HEK293 (cell line): ENCODE data around the gene ITPR3.

Source experiments
- CTCF ChIA-PET: fragments of 350-600 bp; formaldehyde crosslinking; extraction: SDS; loops from one replicate; lab custom pipeline; 2021; ENCODE audit warnings: antibody characterized with exemption; lab: Yijun Ruan, JAX
- POLR2A ChIA-PET: fragments of 300-600 bp; formaldehyde crosslinking; extraction: SDS; loops from one replicate; lab custom pipeline; 2020; ENCODE audit warnings: antibody characterized with exemption, inconsistent platforms; lab: Yijun Ruan, JAX
- H3K27ac ChIP-seq: fragments of 200-500 bp; sonication (Bioruptor generic); 2 replicates; pipeline ENCODE4 v1.5.1; 2014; ENCODE audit warnings: low read depth, low read length, control low read depth, inconsistent platforms; ENCODE audit errors: extremely low read depth
- H3K36me3 ChIP-seq, 2 experiments: fragments of 200-500 bp in 1 of 2; sonication (Bioruptor generic) in 1 of 2; 1 replicate in 1 of 2; 2 replicates in 1 of 2; pipeline ENCODE4 v1.5.1; 2014 to 2017; ENCODE audit warnings: inconsistent platforms in 2 of 2, low read length in 2 of 2; ENCODE audit not compliant: control insufficient read depth in 2 of 2, insufficient read depth in 1 of 2
- H3K4me1 ChIP-seq: fragments of 200-500 bp; sonication (Bioruptor generic); 2 replicates; pipeline ENCODE4 v1.5.1; 2014; ENCODE audit warnings: mild to moderate bottlenecking, low read length, inconsistent platforms; ENCODE audit not compliant: control insufficient read depth, insufficient read depth
- H3K4me3 ChIP-seq: 2 replicates; pipeline ENCODE4 v1.5.1; 2011; ENCODE audit warnings: low read depth, mild to moderate bottlenecking, control low read depth, low read length, moderate library complexity
- H3K9me3 ChIP-seq: fragments of 200-500 bp; sonication (Bioruptor generic); 2 replicates; pipeline ENCODE4 v1.5.1; 2014; ENCODE audit warnings: low read depth, low read length, inconsistent platforms; ENCODE audit not compliant: control insufficient read depth, insufficient read depth
- HOXC10 ChIP-seq: sonication (generic); formaldehyde crosslinking; IDR thresholded peaks from 2 replicates; pipeline ENCODE4 v1.8.1; 2023; ENCODE audit warnings: mild to moderate bottlenecking, missing genetic modification reagents
- RBAK ChIP-seq: fragments of 450-650 bp; formaldehyde crosslinking; IDR thresholded peaks from 2 replicates; pipeline ENCODE4 v1.5.1; 2016; ENCODE audit warnings: missing biosample characterization, missing genetic modification characterization
- SP3 ChIP-seq: fragments of 450-650 bp; formaldehyde crosslinking; IDR thresholded peaks from 2 replicates; pipeline ENCODE4 v1.5.1; 2016; ENCODE audit warnings: missing biosample characterization, missing genetic modification characterization
- ZBTB1 ChIP-seq: fragments of 450-650 bp; formaldehyde crosslinking; IDR thresholded peaks from 2 replicates; pipeline ENCODE4 v1.5.1; 2016; ENCODE audit warnings: missing biosample characterization, missing genetic modification characterization
- ZBTB17 ChIP-seq: fragments of 450-650 bp; formaldehyde crosslinking; IDR thresholded peaks from 2 replicates; pipeline ENCODE4 v1.5.1; 2016; ENCODE audit warnings: missing biosample characterization, missing genetic modification characterization
- ZNF112 ChIP-seq: fragments of 450-650 bp; formaldehyde crosslinking; IDR thresholded peaks from 2 replicates; pipeline ENCODE4 v1.5.0; 2017; ENCODE audit warnings: missing biosample characterization, missing genetic modification characterization
- ZNF223 ChIP-seq: fragments of 450-650 bp; formaldehyde crosslinking; IDR thresholded peaks from 2 replicates; pipeline ENCODE4 v1.5.1; 2016; ENCODE audit warnings: missing biosample characterization, missing genetic modification characterization
- ZNF266 ChIP-seq: fragments of 450-650 bp; formaldehyde crosslinking; IDR thresholded peaks from 2 replicates; pipeline ENCODE4 v1.5.1; 2016; ENCODE audit warnings: missing biosample characterization, missing genetic modification characterization, low read depth
- ZNF324 ChIP-seq: fragments of 450-650 bp; formaldehyde crosslinking; IDR thresholded peaks from 2 replicates; pipeline ENCODE4 v1.5.1; 2016; ENCODE audit warnings: missing biosample characterization, missing genetic modification characterization
- ZNF335 ChIP-seq: fragments of 450-650 bp; formaldehyde crosslinking; conservative IDR thresholded peaks from 2 replicates; pipeline ENCODE4 v1.5.1; 2016; ENCODE audit warnings: missing biosample characterization, missing genetic modification characterization
- ZNF341 ChIP-seq: fragments of 450-650 bp; formaldehyde crosslinking; IDR thresholded peaks from 2 replicates; pipeline ENCODE4; 2016; ENCODE audit warnings: low read depth, missing biosample characterization, missing genetic modification characterization
- ZNF404 ChIP-seq: fragments of 450-650 bp; formaldehyde crosslinking; IDR thresholded peaks from 2 replicates; pipeline ENCODE4 v1.5.1; 2017; ENCODE audit warnings: missing biosample characterization, missing genetic modification characterization
- ZNF544 ChIP-seq: fragments of 450-650 bp; formaldehyde crosslinking; IDR thresholded peaks from 2 replicates; pipeline ENCODE4 v1.5.0; 2017; ENCODE audit warnings: missing biosample characterization, missing genetic modification characterization
- ZNF600 ChIP-seq: fragments of 450-650 bp; formaldehyde crosslinking; IDR thresholded peaks from 2 replicates; pipeline ENCODE4 v1.5.1; 2016; ENCODE audit warnings: missing biosample characterization, missing genetic modification characterization
- ZNF658 ChIP-seq: fragments of 450-650 bp; formaldehyde crosslinking; IDR thresholded peaks from 2 replicates; pipeline ENCODE4; 2016; ENCODE audit warnings: missing biosample characterization, missing genetic modification characterization
- ZNF707 ChIP-seq: fragments of 450-650 bp; formaldehyde crosslinking; IDR thresholded peaks from 2 replicates; pipeline ENCODE4 v1.5.1; 2016; ENCODE audit warnings: missing biosample characterization, missing genetic modification characterization
- ZNF76 ChIP-seq: fragments of 450-650 bp; formaldehyde crosslinking; IDR thresholded peaks from 2 replicates; pipeline ENCODE4; 2016; ENCODE audit warnings: low read depth, missing biosample characterization, missing genetic modification characterization, borderline replicate concordance
- TF ChIP-seq, protein P1 (sequence below): fragments of 450-650 bp; formaldehyde crosslinking; IDR thresholded peaks from 2 replicates; pipeline ENCODE4 v1.5.1; 2016; ENCODE audit warnings: missing biosample characterization, missing genetic modification characterization
- TF ChIP-seq, protein P2 (sequence below): fragments of 450-650 bp; formaldehyde crosslinking; IDR thresholded peaks from 2 replicates; pipeline ENCODE4 v1.5.1; 2016; ENCODE audit warnings: missing biosample characterization, missing genetic modification characterization
- TF ChIP-seq, protein P3 (sequence below): fragments of 450-650 bp; formaldehyde crosslinking; IDR thresholded peaks from 2 replicates; pipeline ENCODE4 v1.5.1; 2017; ENCODE audit warnings: missing biosample characterization, missing genetic modification characterization
- TF ChIP-seq, protein P4 (sequence below): fragments of 450-650 bp; formaldehyde crosslinking; IDR thresholded peaks from 2 replicates; pipeline ENCODE4; 2016; ENCODE audit warnings: missing biosample characterization, missing genetic modification characterization
- TF ChIP-seq, protein P5 (sequence below): fragments of 450-650 bp; formaldehyde crosslinking; optimal IDR thresholded peaks from 2 replicates; pipeline ENCODE3; 2016; ENCODE audit warnings: missing biosample characterization, mild to moderate bottlenecking, missing genetic modification characterization
- TF ChIP-seq, protein P6 (sequence below): fragments of 450-650 bp; formaldehyde crosslinking; IDR thresholded peaks from 2 replicates; pipeline ENCODE4 v1.5.1; 2016; ENCODE audit warnings: missing biosample characterization, missing genetic modification characterization, low read depth
- TF ChIP-seq, protein P7 (sequence below): fragments of 450-650 bp; formaldehyde crosslinking; IDR thresholded peaks from 2 replicates; pipeline ENCODE4 v1.5.1; 2016; ENCODE audit warnings: missing biosample characterization, missing genetic modification characterization

Gene ITPR3

DNA sequence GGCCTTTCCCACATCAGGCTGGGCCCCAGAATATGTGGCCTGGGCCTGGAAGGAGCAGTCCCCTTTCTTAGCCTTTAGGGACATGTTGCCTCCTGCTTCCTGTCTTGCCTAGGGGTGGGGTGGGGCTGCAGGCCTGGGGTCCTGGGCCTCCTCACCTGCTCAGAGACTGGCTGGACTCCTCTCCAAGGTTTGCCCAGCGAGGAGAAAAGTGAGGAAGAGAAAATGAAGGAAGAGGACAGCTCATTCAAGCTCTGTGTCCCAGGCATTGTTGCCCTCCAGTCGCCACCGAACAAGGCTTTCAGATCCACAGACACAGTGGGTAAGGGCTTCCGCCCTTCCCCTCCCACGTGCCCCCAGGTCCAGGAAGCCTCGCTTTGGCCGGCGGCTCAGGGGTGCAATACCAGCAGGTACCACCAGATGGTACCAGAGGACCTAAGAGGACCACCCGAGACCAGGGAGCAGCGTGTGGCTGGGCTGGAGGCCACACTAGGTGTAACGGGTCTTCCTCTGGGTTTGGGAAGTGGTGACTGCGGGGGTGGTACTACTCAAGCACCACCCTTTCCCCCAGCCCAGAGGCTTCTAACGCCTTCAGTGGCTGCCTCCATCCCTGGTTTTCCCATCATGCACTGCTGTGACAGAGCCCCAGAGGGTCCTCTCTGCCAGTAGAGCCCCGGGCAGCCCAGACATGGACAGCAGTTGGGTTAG lies 35.6 kb upstream of the ITPR3 start (continued):
- no peak for TF ChIP-seq ZNF223 (tag by site-specific recombination)
- TF ChIP-seq ZNF600 (tag by site-specific recombination) = peak; percentile 16; the same call in 1 of the 2 replicates
- TF ChIP-seq, protein P1, sequence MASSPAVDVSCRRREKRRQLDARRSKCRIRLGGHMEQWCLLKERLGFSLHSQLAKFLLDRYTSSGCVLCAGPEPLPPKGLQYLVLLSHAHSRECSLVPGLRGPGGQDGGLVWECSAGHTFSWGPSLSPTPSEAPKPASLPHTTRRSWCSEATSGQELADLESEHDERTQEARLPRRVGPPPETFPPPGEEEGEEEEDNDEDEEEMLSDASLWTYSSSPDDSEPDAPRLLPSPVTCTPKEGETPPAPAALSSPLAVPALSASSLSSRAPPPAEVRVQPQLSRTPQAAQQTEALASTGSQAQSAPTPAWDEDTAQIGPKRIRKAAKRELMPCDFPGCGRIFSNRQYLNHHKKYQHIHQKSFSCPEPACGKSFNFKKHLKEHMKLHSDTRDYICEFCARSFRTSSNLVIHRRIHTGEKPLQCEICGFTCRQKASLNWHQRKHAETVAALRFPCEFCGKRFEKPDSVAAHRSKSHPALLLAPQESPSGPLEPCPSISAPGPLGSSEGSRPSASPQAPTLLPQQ (tag by site-specific recombination) = no peak
- no peak for TF ChIP-seq ZNF707
- TF ChIP-seq, protein P2, sequence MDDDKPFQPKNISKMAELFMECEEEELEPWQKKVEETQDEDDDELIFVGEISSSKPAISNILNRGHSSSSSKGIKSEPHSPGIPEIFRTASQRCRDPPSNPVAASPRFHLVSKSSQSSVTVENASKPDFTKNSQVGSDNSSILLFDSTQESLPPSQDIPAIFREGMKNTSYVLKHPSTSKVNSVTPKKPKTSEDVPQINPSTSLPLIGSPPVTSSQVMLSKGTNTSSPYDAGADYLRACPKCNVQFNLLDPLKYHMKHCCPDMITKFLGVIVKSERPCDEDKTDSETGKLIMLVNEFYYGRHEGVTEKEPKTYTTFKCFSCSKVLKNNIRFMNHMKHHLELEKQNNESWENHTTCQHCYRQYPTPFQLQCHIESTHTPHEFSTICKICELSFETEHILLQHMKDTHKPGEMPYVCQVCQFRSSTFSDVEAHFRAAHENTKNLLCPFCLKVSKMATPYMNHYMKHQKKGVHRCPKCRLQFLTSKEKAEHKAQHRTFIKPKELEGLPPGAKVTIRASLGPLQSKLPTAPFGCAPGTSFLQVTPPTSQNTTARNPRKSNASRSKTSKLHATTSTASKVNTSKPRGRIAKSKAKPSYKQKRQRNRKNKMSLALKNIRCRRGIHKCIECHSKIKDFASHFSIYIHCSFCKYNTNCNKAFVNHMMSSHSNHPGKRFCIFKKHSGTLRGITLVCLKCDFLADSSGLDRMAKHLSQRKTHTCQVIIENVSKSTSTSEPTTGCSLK (tag by site-specific recombination) = no peak
- TF ChIP-seq, protein P3, sequence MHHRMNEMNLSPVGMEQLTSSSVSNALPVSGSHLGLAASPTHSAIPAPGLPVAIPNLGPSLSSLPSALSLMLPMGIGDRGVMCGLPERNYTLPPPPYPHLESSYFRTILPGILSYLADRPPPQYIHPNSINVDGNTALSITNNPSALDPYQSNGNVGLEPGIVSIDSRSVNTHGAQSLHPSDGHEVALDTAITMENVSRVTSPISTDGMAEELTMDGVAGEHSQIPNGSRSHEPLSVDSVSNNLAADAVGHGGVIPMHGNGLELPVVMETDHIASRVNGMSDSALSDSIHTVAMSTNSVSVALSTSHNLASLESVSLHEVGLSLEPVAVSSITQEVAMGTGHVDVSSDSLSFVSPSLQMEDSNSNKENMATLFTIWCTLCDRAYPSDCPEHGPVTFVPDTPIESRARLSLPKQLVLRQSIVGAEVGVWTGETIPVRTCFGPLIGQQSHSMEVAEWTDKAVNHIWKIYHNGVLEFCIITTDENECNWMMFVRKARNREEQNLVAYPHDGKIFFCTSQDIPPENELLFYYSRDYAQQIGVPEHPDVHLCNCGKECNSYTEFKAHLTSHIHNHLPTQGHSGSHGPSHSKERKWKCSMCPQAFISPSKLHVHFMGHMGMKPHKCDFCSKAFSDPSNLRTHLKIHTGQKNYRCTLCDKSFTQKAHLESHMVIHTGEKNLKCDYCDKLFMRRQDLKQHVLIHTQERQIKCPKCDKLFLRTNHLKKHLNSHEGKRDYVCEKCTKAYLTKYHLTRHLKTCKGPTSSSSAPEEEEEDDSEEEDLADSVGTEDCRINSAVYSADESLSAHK = no peak
- no peak for TF ChIP-seq RBAK (tag by site-specific recombination)
- TF ChIP-seq ZNF112 (tag by site-specific recombination) = no peak
- peak; percentile 77; the same call in 1 of the 2 replicates for TF ChIP-seq ZNF76 (tag by site-specific recombination)
- TF ChIP-seq ZNF544 = no peak
- peak; percentile 23; the same call in 1 of the 2 replicates for TF ChIP-seq ZBTB17
- peak; percentile 39; the same call in 1 of the 2 replicates for TF ChIP-seq ZNF324
- no peak for TF ChIP-seq ZNF341 (tag by site-specific recombination)
- no peak for TF ChIP-seq ZNF658 (tag by site-specific recombination)
- no peak for TF ChIP-seq HOXC10 (CRISPR knock-in tag)
- no peak for TF ChIP-seq ZNF404 (tag by site-specific recombination)
- TF ChIP-seq, protein P4, sequence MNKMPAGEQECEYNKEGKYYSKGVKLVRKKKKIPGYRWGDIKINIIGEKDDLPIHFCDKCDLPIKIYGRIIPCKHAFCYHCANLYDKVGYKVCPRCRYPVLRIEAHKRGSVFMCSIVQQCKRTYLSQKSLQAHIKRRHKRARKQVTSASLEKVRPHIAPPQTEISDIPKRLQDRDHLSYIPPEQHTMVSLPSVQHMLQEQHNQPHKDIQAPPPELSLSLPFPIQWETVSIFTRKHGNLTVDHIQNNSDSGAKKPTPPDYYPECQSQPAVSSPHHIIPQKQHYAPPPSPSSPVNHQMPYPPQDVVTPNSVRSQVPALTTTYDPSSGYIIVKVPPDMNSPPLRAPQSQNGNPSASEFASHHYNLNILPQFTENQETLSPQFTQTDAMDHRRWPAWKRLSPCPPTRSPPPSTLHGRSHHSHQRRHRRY = no peak

- H3K4me1 ChIP-seq = no peaks in the 10 kb centered on the region; the same call in 1 of the 2 replicates
- no peak overlapping the region for H3K4me3 ChIP-seq
- no peaks in the 10 kb centered on the region for H3K9me3 ChIP-seq
- H3K27ac ChIP-seq = no peak overlapping the region
- TF ChIP-seq, protein P5, sequence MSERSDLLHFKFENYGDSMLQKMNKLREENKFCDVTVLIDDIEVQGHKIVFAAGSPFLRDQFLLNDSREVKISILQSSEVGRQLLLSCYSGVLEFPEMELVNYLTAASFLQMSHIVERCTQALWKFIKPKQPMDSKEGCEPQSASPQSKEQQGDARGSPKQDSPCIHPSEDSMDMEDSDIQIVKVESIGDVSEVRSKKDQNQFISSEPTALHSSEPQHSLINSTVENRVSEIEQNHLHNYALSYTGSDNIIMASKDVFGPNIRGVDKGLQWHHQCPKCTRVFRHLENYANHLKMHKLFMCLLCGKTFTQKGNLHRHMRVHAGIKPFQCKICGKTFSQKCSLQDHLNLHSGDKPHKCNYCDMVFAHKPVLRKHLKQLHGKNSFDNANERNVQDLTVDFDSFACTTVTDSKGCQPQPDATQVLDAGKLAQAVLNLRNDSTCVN (tag by site-specific recombination) = peak; percentile 3
- TF ChIP-seq ZNF266 (no peak), ZBTB1 (no peak), ZNF335 (tag by site-specific recombination) (peak; percentile 21), SP3 (tag by site-specific recombination) (0 out of 2 replicates have a peak, but pooled peaks have one; percentile 7)
- TF ChIP-seq, protein P6, sequence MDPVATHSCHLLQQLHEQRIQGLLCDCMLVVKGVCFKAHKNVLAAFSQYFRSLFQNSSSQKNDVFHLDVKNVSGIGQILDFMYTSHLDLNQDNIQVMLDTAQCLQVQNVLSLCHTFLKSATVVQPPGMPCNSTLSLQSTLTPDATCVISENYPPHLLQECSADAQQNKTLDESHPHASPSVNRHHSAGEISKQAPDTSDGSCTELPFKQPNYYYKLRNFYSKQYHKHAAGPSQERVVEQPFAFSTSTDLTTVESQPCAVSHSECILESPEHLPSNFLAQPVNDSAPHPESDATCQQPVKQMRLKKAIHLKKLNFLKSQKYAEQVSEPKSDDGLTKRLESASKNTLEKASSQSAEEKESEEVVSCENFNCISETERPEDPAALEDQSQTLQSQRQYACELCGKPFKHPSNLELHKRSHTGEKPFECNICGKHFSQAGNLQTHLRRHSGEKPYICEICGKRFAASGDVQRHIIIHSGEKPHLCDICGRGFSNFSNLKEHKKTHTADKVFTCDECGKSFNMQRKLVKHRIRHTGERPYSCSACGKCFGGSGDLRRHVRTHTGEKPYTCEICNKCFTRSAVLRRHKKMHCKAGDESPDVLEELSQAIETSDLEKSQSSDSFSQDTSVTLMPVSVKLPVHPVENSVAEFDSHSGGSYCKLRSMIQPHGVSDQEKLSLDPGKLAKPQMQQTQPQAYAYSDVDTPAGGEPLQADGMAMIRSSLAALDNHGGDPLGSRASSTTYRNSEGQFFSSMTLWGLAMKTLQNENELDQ (tag by site-specific recombination) = no peak
- TF ChIP-seq, protein P7, sequence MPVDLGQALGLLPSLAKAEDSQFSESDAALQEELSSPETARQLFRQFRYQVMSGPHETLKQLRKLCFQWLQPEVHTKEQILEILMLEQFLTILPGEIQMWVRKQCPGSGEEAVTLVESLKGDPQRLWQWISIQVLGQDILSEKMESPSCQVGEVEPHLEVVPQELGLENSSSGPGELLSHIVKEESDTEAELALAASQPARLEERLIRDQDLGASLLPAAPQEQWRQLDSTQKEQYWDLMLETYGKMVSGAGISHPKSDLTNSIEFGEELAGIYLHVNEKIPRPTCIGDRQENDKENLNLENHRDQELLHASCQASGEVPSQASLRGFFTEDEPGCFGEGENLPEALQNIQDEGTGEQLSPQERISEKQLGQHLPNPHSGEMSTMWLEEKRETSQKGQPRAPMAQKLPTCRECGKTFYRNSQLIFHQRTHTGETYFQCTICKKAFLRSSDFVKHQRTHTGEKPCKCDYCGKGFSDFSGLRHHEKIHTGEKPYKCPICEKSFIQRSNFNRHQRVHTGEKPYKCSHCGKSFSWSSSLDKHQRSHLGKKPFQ (tag by site-specific recombination) = peak; percentile 98
- H3K36me3 ChIP-seq = no peaks in the 10 kb centered on the region
- POLR2A ChIA-PET = interaction anchor here (1.9 kb wide), 1 partner anchor 48 kb away, joined by 4 read pairs; no protein-coding TSS in a partner anchor
- CTCF ChIA-PET = interaction anchor here (0.6 to 4.8 kb wide), 17 partner anchors 10 to 468 kb away, joined by 3 to 93 read pairs (median 6); no protein-coding TSS in a partner anchor
Measured at GRCh38 chr6:33586108-33586640, 34.9 kb upstream of the ITPR3 start.
